Middle frontal gyrus (tissue), 1 donor: Measurements from ENCODE around the gene KRT81.
"Not testable (repeated sequence)": the region's sequence is repeated elsewhere in the genome, so short reads cannot be mapped to it uniquely, and the experiment has no call there.

Experiments used
- DNase-seq: peaks from one replicate; pipeline ENCODE4 v3.0.0-alpha.2; 2015; ENCODE audit warnings: low spot score; ENCODE audit errors: extremely low spot score

Gene KRT81

DNA sequence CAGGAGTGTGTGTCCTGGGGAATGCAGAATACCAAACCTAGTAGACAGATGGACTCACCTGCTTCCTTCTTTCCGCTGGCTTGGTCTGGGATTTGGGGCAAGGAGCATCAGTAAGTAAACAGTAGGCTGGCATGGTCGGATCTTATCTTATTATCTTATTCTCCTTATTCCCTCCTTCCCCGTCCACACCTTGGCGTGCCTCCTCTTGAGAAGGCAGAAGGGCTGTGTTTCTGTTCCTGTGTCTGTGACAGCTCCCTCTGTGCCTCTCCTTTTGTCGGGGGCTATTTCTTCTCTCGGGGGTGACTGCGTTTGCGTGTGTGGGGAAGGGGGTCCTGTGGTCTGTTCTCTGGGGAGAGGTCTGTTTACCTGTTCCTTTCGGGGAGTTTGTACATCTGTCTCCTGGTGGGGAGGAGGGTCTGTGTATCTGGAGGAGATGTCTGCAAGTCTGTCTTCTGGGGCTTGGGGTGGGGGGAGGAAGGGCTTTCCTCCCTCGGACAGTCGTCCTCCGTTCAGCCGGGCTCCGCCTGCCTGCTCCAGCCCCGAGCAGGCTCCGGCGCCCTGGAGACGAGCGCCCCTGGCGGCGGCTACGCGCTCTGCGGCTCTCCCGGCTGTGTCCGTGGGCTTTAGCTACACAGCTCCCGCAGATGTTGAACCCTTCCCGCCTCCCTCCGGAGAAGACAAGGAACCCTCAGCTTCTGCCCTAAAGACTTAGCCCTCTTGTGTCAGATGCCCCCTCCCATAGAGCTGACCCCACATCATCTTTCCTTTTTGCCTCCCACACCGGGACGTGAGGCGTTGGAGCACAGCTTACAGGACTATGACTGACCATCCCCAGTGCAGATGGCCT lies 12.5 kb downstream of the KRT81 start:
- peak; percentile 71 for DNase-seq

DNA sequence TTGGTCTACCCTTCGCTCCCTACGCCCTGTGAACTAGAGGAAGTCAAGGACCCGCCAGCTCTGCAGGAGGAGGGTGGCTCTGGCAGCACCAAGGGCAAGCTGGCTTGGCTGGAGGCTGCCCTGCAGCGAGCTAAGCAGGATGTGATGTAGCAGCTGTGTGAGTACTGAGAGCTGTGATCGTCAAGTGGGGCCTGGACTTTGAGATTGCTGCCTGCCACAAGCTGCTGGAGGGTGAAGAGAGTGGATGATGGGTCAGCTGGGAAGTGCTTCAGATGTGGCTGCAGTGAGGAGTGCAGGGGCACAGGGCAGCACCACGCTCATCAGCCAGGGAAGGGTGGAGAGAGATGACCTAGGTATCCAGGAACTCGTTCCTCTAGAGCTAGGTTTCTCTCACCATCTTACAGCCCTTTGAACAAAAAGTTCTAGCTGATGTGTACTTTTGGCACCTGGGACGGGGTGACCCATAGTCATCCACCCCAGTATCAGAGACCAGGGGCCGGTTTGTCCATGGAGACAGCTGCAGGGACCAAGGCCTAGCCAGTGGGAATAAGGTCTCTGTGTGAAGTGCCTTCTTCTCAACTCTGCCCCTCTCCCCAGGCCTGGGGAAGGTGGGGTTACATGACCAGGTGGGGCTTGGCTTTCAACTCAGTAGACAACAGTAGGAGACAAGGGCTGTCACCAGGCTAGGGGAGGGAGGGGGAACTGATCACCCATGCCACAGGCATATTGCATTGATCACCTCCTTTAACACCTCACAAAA lies 13.7 kb downstream of the KRT81 start:
- no peak for DNase-seq

DNA sequence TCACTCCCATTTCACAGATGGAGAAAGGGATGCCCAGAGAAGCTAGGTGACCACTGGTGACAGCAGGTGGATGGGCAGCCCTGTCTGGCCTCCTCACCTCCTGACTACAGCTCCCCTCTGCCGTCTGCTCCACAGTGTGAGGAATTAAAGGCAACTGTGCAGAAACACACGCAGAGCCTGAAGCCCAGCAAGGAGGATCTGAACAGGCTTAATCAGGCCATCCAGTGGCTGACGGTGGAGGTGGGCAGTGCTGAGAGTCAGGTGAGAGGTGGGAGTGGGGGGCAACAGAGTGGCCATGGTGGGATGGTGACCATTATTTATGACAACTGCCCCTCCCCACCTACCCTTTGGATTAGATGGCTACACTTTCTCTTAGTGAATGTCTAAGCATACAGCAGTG lies 15.6 kb downstream of the KRT81 start:
- no peak for DNase-seq

DNA sequence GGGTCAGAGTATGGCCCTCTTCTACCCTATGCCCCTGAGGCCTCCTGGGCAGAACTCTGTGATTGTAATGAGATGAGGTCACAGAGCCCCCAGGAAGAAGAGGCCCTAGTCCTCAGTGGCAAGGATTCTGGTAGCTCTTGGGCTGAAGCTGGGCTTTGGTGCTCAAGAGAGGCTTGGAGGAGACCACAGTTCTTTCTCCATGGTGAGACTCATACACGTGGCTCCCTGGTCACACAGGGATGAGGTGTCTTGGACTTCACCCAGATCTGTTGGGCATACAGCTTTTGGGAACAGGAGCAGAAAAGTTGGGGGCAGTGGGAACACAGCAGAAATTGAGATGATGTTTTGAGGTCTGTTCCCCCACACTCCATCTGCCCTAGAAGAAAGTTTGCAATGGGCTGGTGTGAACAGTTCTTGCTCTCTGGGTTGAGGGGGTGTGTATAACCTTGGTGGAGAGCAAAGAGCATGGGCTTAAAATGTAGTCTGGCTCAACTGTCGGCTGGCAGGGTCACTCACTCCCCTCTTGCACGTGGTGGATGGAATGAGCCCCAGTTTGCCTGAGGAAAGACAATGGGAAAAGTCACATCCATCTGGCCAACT lies 16.7 kb downstream of the KRT81 start, which contains the start of gene KRT86:
TSS of gene KRT86 (plus strand) at position 125 of the 600 bp plus-strand sequence. CDS start 27,272 bp downstream, outside the sequence.
- DNase-seq: no peak

DNA sequence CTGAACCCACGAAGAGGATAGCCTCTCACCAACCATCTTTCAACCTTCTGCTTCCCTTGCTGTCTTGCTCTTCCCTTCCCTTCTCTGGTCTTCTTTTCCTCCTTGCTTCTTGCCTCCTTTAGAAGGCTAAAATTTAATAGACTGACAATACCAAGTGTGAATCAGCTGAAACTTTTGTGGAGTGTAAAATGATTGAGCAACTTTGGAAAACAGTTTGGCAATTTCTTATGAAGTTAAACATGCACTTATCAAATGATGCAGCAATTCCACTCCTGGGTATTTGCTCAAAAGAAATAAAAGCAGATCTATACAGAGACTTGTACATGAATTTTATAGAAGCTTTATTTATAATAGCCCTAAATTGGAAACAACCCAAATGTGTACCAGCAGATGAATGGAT lies 20.2 kb downstream of the KRT81 start:
- DNase-seq: no peak

DNA sequence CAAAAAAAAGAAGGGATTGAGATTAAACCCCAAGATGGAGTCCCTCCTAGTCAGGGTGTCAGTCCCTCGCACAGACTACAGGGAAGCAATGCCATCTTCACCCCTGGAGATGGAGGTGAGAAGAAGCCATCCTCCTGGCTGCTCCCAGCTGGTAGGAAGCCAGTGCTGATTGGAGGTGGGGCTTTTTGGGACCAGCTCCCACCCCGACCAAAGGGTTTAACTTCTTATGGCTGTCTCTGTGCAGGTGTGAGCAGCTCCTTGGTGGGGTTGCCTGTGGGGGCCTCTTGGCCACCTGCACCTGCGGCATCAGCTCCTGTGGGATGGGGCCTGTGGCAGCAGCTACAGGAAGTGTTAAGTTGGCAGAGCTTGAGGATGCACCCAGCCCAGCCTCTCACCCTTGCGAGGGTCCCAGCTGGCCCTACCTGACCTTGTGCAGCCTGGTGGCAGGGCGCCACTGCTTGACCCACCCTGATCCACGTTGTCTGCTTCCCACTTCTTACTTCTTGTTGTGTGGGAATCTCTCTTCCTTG lies 20.7 kb downstream of the KRT81 start:
- no peak for DNase-seq

DNA sequence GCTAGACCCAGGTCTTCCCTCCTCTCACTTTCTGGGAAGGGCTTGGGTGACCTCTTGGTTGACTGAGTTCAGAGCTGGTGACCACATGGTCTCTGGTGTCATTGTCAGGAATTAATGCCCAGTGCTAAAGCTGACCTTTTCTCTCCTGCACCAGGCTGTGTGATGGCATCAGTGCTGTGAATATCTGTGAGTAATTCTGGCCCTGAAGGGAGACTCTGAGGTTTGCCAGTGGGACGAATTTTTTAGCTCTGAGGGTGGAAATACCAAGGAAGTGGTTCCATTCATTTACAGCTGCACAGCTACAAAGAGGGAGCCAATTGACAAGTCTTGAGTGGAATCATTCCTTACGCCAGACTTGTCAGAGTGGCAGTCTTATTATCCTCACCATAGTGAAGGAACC lies 23.1 kb downstream of the KRT81 start:
- no peak for DNase-seq

DNA sequence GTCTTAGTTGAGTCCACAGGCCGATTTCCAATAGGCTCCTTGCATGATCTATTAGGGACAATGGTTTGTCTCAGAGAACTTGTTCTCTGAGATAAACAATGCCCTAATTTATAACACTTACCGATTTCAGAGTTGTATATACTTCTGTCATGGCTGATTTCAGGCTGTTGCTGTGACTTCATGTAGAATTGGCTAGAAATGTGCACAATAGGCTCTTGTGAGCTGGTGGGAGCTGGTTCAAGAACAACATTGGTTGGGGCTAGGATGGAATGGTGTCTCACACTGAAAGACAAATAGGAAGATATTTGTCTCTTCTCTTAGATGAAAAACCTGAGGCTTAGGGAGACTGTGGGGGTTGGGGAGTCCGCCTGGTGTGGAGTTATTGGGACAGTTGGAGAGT lies 23.6 kb downstream of the KRT81 start:
- no peak for DNase-seq

DNA sequence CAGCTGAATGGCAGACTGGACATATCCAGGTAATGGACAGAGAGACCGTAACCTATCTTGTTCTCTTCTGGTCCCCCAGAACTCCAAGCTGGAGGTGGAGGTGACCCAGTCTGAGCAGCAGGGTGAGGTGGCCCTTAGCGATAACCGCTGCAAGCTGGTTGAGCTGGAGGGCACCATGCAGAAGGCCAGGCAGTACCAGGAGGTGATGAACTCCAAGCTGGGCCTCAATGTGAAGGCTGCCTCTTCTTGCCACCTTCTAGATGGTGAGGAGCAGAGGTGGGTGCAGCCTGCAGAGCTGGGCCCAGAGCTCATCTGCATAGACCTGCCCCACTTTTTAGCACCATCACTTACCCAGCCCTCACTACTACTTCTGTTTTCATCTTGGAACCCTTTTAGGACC lies 24.1 kb downstream of the KRT81 start:
- no peak for DNase-seq

DNA sequence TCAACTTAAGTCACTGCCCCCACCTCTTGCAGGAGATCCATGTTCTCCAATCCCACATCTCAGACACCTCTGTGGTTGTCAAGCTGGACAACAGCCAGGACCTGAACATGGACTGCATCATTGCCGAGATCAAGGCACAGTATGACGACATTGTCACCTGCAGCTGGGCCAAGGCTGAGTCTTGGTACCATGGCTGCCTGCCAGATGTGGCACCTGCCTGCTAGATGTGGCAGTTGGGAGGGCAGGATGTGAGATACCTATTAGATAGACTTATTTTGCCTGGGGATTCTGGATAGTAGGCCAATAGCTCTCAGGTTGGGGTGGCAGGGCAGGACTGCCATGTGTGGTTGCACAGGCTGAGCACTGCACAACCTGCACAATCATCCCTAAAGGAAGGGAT lies 24.8 kb downstream of the KRT81 start:
- DNase-seq: no peak

DNA sequence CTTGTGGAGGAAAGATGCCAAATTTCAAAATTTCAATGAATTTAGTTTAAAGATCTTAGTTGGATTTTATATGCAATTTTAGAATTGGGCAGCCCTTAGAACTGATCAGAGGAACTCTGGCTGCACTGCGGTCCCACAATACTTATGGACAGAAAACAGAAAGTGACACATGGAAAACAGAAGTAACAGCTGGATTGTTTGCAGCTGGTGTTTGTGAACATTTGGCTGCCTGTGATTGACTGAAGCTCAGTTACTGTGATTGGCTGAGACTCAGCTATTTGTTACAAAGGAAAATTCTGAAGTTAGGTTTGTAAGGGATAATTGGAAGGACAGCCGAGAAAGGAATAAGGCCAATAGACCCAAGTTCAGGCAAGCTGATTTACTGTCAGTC lies 26.9 kb downstream of the KRT81 start:
- peak; percentile 19 for DNase-seq

DNA sequence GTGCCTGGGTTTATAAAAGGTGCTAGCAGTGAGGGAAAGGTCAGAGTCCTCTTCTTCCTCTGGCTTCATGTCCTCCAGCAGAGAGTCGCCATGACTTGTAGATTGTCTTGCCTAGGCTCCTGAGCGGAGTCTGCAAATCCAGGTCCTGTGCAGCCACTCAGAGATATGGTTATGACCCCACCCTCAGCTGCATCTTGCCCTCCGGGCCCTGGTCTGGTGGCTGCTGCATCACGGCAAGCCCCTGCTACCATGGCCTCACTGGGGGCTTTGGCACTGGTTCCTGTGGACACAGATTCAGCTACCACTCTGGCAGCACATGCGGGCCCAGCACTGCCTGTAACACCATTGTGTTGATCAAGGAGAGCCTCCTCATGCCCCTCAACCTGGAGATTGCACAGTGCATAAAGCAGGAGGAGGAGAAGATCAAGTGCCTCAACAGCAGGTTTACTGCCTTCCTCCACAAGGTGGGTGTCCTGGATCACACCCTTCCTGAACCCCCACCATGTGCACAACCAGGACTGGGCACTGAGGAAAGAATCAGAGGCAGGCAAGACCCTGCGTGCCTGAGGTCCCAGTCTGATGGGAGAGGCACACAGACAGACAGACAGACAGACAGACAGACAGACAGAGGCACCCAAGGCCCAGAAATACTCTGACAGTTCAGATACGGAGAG lies 27.4 kb downstream of the KRT81 start:
- DNase-seq: no peak

DNA sequence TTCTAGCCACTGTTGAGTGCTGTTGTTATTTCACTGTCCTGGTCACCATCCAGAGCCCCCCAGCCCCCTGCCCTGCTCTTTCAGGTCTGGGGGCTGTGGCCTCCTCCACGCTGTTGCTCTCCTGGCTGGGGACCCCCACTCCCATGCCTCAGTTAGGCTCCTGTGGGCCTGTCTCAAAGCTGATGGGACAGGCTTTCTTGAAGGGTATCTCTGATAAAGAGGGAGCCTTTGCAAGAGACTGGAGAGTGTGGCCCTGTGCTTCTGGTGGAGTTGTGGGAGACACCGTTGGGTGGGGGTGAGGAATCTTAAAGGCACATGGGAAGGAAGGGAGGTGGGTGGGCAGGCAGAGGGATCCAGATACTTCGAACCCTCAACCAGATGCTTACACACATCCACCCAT lies 29.0 kb downstream of the KRT81 start:
- DNase-seq: no peak

DNA sequence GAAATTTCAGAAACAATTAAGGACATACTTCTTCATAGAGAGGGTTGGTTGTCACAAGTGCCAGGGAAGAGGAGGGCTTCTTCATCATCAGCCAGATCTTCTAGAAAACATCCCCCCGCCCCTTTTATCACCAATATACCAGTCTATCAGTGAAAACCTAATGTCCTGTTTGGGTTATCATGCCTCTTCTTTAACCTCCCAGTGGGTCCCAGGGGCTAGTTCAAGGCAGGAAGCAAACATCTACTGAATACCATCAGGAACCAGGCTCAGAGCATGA lies 30.2 kb downstream of the KRT81 start:
- DNase-seq: no peak

DNA sequence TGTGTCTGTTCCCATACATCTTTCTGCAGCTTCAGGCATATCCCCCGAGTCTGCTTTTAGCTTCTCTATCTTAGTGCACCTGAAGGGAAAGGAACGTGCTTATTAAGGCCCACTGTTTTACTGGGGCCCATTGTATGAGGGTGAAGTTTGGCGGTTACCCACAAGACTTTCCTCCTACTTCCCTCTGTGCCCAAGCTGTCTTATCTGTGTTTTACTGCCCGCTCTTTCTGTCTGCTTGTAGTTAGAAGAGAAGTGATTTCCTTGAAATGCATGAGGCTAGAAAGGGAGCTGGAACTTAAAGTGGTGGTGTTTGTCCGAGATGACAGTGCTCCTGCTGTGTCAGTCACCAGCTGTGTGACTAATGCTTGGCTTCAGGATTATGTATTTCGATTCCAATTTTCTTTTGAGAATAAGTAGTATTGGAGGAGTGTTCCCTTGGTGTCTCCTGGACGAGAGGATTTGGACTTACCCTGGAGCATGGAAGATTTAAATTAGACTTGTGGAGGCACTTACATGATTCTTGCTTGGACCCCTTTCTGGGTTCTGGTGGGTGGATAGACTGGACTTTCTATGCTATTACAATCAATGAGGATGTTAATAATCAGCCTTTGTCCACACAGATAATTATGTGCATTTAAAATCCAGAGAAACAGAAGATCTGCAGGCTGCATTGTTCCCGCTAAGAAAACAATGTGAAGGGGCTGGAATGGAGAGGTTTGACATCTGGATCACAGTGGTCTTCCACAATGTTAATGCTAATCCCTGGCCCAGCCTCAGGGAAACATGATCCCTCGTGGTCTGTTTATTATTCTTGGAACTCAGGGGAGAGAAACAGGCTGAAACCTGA lies 30.8 kb downstream of the KRT81 start:
- no peak for DNase-seq

DNA sequence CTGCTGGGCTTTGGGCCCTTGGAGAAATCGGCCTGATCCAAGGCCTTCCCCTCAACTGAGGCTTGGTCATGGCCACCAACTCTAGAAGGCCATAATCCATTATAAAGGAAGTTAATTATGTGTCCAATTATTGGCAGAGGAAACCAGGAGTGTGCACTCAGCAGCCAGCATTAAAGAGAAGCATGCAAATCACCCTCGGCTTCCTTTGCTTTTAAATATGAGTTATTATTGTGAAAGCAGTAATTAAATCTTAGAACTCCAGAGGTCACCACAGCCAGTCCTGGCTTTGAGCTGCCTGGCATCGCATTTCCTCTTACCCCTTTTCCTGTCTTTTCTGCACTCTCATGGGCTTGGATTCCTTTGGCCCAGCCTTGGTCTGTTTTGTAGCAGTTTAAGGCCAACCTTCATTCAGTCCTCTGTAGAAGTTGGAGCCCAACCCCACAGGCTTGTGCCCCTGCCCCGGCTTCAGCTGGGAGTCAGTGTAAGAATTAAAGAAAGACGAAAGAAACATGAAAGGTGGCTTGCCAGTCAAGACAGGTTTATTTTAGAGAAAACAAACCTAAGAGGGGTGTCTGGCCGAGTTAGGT lies 31.6 kb downstream of the KRT81 start:
- no peak for DNase-seq

DNA sequence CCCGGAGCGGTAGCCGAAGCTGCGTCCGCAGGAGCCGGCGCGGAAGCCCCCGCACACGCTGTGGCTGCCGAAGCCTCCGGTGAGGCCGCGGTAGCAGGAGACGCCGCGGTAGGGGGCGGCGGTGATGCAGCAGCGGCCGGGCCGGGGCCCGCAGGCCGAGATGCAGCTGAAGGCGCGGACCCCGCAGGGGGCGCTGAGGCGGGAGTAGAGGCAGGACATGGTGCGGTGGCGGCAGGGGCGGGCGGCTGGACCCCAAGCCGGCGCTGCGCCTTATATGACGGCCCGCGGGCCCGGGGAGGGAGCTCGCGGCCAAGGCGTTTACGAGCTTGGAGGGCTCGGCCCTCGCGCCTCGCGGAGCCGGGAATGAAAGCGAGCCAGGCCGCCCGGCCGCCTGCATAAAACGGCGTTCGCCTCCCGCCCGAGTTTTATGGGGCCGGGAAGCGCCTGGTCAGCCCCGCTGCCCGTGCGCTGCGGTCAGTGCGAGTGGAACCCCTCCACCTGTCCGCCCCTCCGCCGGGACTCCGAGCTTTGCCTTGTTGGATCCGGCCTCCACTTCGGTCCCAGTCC lies 32.9 kb downstream of the KRT81 start:
- DNase-seq: no peak

DNA sequence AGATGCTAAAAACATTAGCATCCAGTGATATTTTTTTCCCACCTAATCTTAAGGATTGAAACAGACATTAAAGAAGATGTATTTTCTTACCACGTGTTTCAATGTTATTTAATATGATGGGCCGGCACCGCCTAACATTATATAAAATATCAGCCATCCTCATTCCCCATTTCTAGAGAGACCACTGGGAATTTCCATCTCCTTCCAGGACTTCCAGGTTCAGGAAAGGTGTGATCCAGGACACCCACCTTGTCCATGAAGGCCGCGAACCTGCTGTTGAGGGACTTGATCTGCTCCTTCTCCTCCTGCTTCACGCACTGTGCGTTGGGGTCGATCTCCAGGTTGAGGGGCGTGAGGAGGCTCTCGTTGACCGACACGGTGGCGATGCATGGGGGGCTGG lies 33.4 kb downstream of the KRT81 start:
- DNase-seq: not testable (repeated sequence)

DNA sequence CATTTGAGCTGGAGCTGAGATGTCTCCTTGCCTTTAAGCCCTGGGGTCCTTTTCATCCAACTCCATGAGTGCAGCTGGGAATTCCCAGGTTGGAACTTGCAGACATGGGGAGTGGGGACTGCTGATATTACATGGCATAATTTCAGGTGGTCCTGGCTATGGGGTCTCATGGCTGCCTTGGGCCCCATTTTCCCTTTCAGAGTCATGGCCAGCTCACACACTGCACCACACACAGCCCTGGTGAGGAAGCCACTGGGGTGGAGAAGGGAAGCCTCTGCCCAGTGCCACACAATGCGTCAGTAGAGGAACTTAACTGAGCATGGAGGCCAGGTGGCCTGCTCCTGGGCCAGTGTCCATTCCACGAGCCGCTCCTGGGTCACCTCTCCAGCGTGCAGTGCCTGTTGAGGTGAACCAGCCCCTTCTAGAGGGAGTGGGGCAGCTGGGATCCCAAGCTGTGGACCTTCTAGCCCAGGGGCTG lies 34.2 kb downstream of the KRT81 start:
- no peak for DNase-seq

DNA sequence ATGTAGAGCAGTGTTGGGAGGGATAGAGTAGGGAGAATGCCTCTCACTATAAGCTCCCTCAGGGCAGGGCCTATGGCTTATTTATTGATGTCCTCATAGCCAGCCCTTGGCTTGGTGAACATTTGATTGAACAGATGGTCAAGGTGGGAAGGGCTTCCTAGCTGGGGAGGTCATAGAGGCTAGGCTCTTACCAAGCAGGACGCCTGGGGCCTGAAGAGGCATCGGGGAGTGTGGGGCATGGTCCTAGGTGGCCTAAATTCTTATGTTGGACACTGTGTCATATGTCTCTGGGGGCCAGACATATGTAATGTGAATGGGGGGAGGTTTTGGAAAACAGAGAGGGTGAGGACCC lies 34.8 kb downstream of the KRT81 start:
- DNase-seq: no peak
